Endothelial cell of umbilical vein (primary cell): ENCODE measurements around the gene ADGRG7. TPM values are rescaled to one million over a fixed set of nuclear protein-coding genes. Genes with fewer than 3 reads are reported as not detected.

ENCODE experiments used
- BruUV-seq: library from RNA; stranded (reverse); fragments of 400-500 nt; replicated peaks from 2 replicates; lab custom pipeline; 2021; lab: Mats Ljungman, UMichigan
- CTCF ChIA-PET: fragments of 300-600, 350-600 bp; sonication (Branson Sonifier 250); formaldehyde crosslinking; loops from one replicate; lab custom pipeline; 2021; ENCODE audit warnings: antibody characterized with exemption, inconsistent platforms; lab: Charles Lee
- POLR2A ChIA-PET: fragments of 300-600, 350-600 bp; sonication (Branson Sonifier 250); formaldehyde crosslinking; loops from one replicate; lab custom pipeline; 2021; ENCODE audit warnings: antibody characterized with exemption, inconsistent platforms; lab: Charles Lee
- DNase-seq: peaks from one replicate; pipeline ENCODE4 v3.0.0-alpha.2; 2011; ENCODE audit warnings: low read depth, low spot score
- FAIRE-seq: peaks from 2 replicates; lab custom pipeline; 2011; peaks lifted over from hg19 to GRCh38; lab: Jason Lieb, UNC
- H2AFZ ChIP-seq: 2 replicates; pipeline ENCODE4 v1.6.0; 2012; ENCODE audit warnings: low read depth, low read length, control low read depth, inconsistent platforms
- H3K27ac ChIP-seq: 2 replicates; pipeline ENCODE4 v1.5.1; 2011; ENCODE audit warnings: low read depth, mild to moderate bottlenecking, control low read depth, low read length, moderate library complexity; ENCODE audit not compliant: insufficient read depth
- H3K27me3 ChIP-seq, 2 experiments: 2 replicates each; pipeline versions ENCODE4 v1.6.0 to v1.6.1; 2011; ENCODE audit warnings: low read length in 2 of 2, mixed read lengths in 1 of 2; ENCODE audit not compliant: control insufficient read depth in 2 of 2, insufficient read depth in 2 of 2
- H3K36me3 ChIP-seq, 2 experiments: 2 replicates in 1 of 2; 3 replicates in 1 of 2; pipeline ENCODE4 v1.5.1; 2011; ENCODE audit warnings: low read length in 2 of 2, mild to moderate bottlenecking in 1 of 2, moderate library complexity in 1 of 2; ENCODE audit not compliant: control insufficient read depth in 2 of 2, insufficient read depth in 2 of 2; ENCODE audit errors: extremely low read depth in 1 of 2
- H3K4me1 ChIP-seq: 3 replicates; pipeline ENCODE4 v1.5.1; 2011; ENCODE audit warnings: mild to moderate bottlenecking, low read length; ENCODE audit not compliant: control insufficient read depth, insufficient read depth; ENCODE audit errors: extremely low read depth
- H3K4me2 ChIP-seq: 2 replicates; pipeline ENCODE4 v1.6.1; 2011; ENCODE audit warnings: low read length, control low read depth, mixed read lengths; ENCODE audit not compliant: insufficient read depth
- H3K4me3 ChIP-seq, 3 experiments: fragments of 200-600 bp in 1 of 3; sonication (generic), shearing (Covaris generic) in 1 of 3; replicated peaks in 1 of 3; 2 replicates each; pipeline ENCODE4 v1.5.1; 2011 to 2016; ENCODE audit warnings: control low read depth in 3 of 3, low read length in 3 of 3, mild to moderate bottlenecking in 2 of 3, inconsistent platforms in 1 of 3, low read depth in 1 of 3, moderate library complexity in 1 of 3; ENCODE audit not compliant: insufficient read depth in 1 of 3
- H3K79me2 ChIP-seq: 2 replicates; pipeline ENCODE4 v1.6.0; 2012; ENCODE audit warnings: low read length, inconsistent platforms; ENCODE audit not compliant: control insufficient read depth, insufficient read depth
- H3K9ac ChIP-seq: replicated peaks from 2 replicates; pipeline ENCODE3; 2011; ENCODE audit warnings: low read length, control low read depth; ENCODE audit not compliant: insufficient read depth; ENCODE audit errors: extremely low read depth
- H3K9me1 ChIP-seq: replicated peaks from 3 replicates; pipeline ENCODE4 v1.6.0; 2011; ENCODE audit warnings: mild to moderate bottlenecking, low read length; ENCODE audit not compliant: control insufficient read depth, insufficient read depth; ENCODE audit errors: extremely low read depth
- H3K9me3 ChIP-seq: replicated peaks from 2 replicates; pipeline ENCODE4 v1.5.1; 2012; ENCODE audit warnings: low read length, inconsistent platforms; ENCODE audit not compliant: control insufficient read depth, insufficient read depth
- H4K20me1 ChIP-seq: replicated peaks from 2 replicates; pipeline ENCODE3; 2011; ENCODE audit warnings: mild to moderate bottlenecking, low read length; ENCODE audit not compliant: control insufficient read depth, insufficient read depth; ENCODE audit errors: extremely low read depth
- CTCF ChIP-seq, 2 donors: IDR thresholded peaks; 1 replicate in 1 of 2; 2 replicates in 1 of 2; pipeline ENCODE4 v1.5.1; 2011; ENCODE audit warnings: low read length in 2 of 2, mild to moderate bottlenecking in 2 of 2, moderate library complexity in 2 of 2, control low read depth in 1 of 2, inconsistent platforms in 1 of 2, low read depth in 1 of 2; ENCODE audit not compliant: insufficient read depth in 1 of 2; ENCODE audit errors: extremely low read depth in 1 of 2
- EZH2 ChIP-seq: IDR thresholded peaks from 2 replicates; pipeline ENCODE4 v1.6.1; 2012; ENCODE audit warnings: borderline replicate concordance, low read depth, mild to moderate bottlenecking, moderate library complexity, low read length, inconsistent platforms; ENCODE audit not compliant: severe bottlenecking
- FOS ChIP-seq: IDR thresholded peaks from 2 replicates; pipeline ENCODE4 v1.6.1; 2011; ENCODE audit warnings: mild to moderate bottlenecking, low read length, moderate library complexity, borderline replicate concordance; ENCODE audit not compliant: insufficient read depth
- GATA2 ChIP-seq: IDR thresholded peaks from 2 replicates; pipeline ENCODE4 v1.7.0; 2011; ENCODE audit warnings: low read depth, mild to moderate bottlenecking, moderate library complexity, mixed read lengths, low read length; ENCODE audit not compliant: insufficient read length, insufficient read depth
- JUN ChIP-seq: IDR thresholded peaks from 2 replicates; pipeline ENCODE4 v1.6.1; 2011; ENCODE audit warnings: borderline replicate concordance, low read depth; ENCODE audit not compliant: insufficient read length, insufficient read depth
- MAX ChIP-seq: IDR thresholded peaks from 2 replicates; pipeline ENCODE4 v1.6.1; 2011; ENCODE audit not compliant: insufficient read depth, insufficient read length
- MYC ChIP-seq: IDR thresholded peaks from one replicate; pipeline ENCODE4 v1.6.1; 2011; ENCODE audit warnings: mild to moderate bottlenecking, low read depth, low read length
- POLR2A ChIP-seq: IDR thresholded peaks from 2 replicates; pipeline ENCODE4 v1.6.1; 2012; ENCODE audit warnings: low read depth, mild to moderate bottlenecking, control low read depth, low read length
- POLR2AphosphoS5 ChIP-seq: IDR thresholded peaks from 2 replicates; pipeline ENCODE4 v1.6.1; 2012; ENCODE audit warnings: low read depth, mild to moderate bottlenecking, control low read depth, low read length, moderate library complexity; ENCODE audit not compliant: insufficient read depth
- dilution Hi-C: fragments of 300-500 bp; cut with MboI; formaldehyde crosslinking; loops from one replicate; pipeline ENCODE4 v1.15.0; 2019; ENCODE audit warnings: low sequenced_read_pairs; ENCODE audit not compliant: extremely low pct_ligation_motif_present
- intact Hi-C: fragments of 100-400 bp; cut with micrococcal nuclease; formaldehyde crosslinking; loops from one replicate; pipeline ENCODE4 v1.10.0; 2022
- polyA plus RNA-seq, 4 experiments: library from polyadenylated mRNA; depleted of rRNA in 3 of 4; stranded (reverse) in 3 of 4; unstranded in 1 of 4; fragments of >200 nt; gene quantifications; 2 replicates each; pipeline versions ENCODE4 v1.2.1 to v1.2.3, GENCODE V29; 2011 to 2012; ENCODE audit warnings: missing spikeins in 1 of 4
- total RNA-seq: library from RNA; stranded (reverse); gene quantifications from 2 replicates; pipeline ENCODE4 v1.2.3, GENCODE V29; 2021

Gene ADGRG7
- total and polyA plus RNA-seq, 2 donors (not counting 3 experiments of a cell fraction or from before 2014, with no cell fraction given) = not detected

- Histone ChIP-seq H2AFZ (peak overlapping the region; percentile 87), H3K4me1 (peaks cover 9% of the 10 kb centered on the region), H3K4me3 (peak overlapping the region in 2 of 3 experiments; percentile 15 to 34), H3K36me3 (no peaks in the 10 kb centered on the region), H3K9ac (peak overlapping the region; percentile 41), H3K9me3 (no peaks in the 10 kb centered on the region), H4K20me1 (no peaks in the 10 kb centered on the region), H3K27ac (peak overlapping the region; percentile 50), H3K4me2 (peak overlapping the region; percentile 90), H3K79me2 (no peaks in the 10 kb centered on the region), H3K9me1 (no peaks in the 10 kb centered on the region), H3K27me3 (no peaks in the 10 kb centered on the region)
- peak; percentile 79 for DNase-seq
- dilution Hi-C loops (no loop called here), intact Hi-C loops (no loop called here)
- no peak for TF ChIP-seq EZH2
- peak; percentile 81 for TF ChIP-seq FOS
- TF ChIP-seq POLR2A = no peak
- TF ChIP-seq CTCF (IDR thresholded peaks at IDR 0.05; ENCODE audit: extremely low read depth in 1 of 2, insufficient read depth in 1 of 2, low read depth in 1 of 2, low read length in 2 of 2) = no peak
- TF ChIP-seq MYC = no peak
- no peak for TF ChIP-seq MAX
- peak; percentile 82 for TF ChIP-seq JUN
- no peak for TF ChIP-seq GATA2
- TF ChIP-seq POLR2AphosphoS5 = no peak
- CTCF ChIA-PET = no interaction called here
- POLR2A ChIA-PET = no interaction called here
- BruUV-seq = TSS peak; percentile 78
- peak; percentile 85 for FAIRE-seq
These were observed 41.5 kb downstream of the ADGRG7 start for GRCh38 chr3:100650651-100651619.
